Left lung (tissue), 10 donors: ENCODE measurements around the gene KRT3. TPM values are rescaled to one million over a fixed set of nuclear protein-coding genes. Genes with fewer than 3 reads are reported as not detected.

Experiments used
- ATAC-seq: fragments of 200-7000 bp; cut with Tn5 transposase; one replicate; pipeline ENCODE4 v1.9.1; 2020; ENCODE audit warnings: moderate library complexity
- DNase-seq, 4 donors: peaks; one replicate each; pipeline ENCODE4 v3.0.0-alpha.2; 2013 to 2020
- H3K27ac ChIP-seq, 2 donors: fragments of 200-600 bp; sonication (generic) in 1 of 2; one replicate each; pipeline versions ENCODE4 v1.5.0 to v1.8.0; 2020 to 2021
- H3K27me3 ChIP-seq, 2 donors: fragments of 200-600 bp; sonication (generic) in 1 of 2; one replicate each; pipeline versions ENCODE4 v1.5.0 to v1.8.0; 2020 to 2021
- H3K36me3 ChIP-seq, 2 donors: fragments of 200-600 bp; sonication (generic) in 1 of 2; one replicate each; pipeline versions ENCODE4 v1.5.0 to v1.8.0; 2020 to 2021
- H3K4me1 ChIP-seq, 2 donors: fragments of 200-600 bp; one replicate each; pipeline ENCODE4 v1.8.0; 2021
- H3K4me3 ChIP-seq, 2 donors: fragments of 200-600 bp; sonication (generic) in 1 of 2; one replicate each; pipeline versions ENCODE4 v1.5.0 to v1.8.0; 2020 to 2021; ENCODE audit warnings: mild to moderate bottlenecking in 1 of 2
- H3K9me3 ChIP-seq, 2 donors: fragments of 200-600 bp; sonication (generic) in 1 of 2; one replicate each; pipeline versions ENCODE4 v1.5.0 to v1.8.0; 2020 to 2021
- CTCF ChIP-seq, 2 donors: fragments of 200-600 bp; sonication (generic) in 1 of 2; IDR thresholded peaks; one replicate each; pipeline versions ENCODE4 v1.5.0 to v1.8.0; 2021; ENCODE audit warnings: antibody characterized with exemption in 2 of 2
- intact Hi-C, 2 donors: fragments of 100-400 bp; cut with DNase I; formaldehyde crosslinking; loops; one replicate each; pipeline versions ENCODE4 v1.11.2 to v1.14.2; 2022
- polyA plus RNA-seq, 6 donors: library from polyadenylated mRNA; unstranded; fragments of 120-200 nt; gene quantifications; one replicate each; pipeline ENCODE4 v1.2.1, GENCODE V29; 2013; ENCODE audit not compliant: insufficient read length in 6 of 6
- total RNA-seq, 2 donors: library from RNA; stranded (reverse); fragmentation: NEBNext Ultra II Directional; extraction: Animal tissue kit (Norgen Biotek cat#: 25700); gene quantifications; one replicate each; pipeline ENCODE4 v1.2.1, GENCODE V29; 2021
- donor health status: DM: no; HTN: yes; CAD: no.
- donor health status: DM: no; HTN: no; CAD: no.

Gene KRT3
- total and polyA plus RNA-seq, 8 donors = not detected

- Histone ChIP-seq H3K27ac (no peak overlapping the region), H3K4me1 (no peaks in the 10 kb centered on the region), H3K4me3 (no peak overlapping the region), H3K9me3 (no peaks in the 10 kb centered on the region), H3K27me3 (peaks cover 0 to 76% of the 10 kb centered on the region in 2 donors), H3K36me3 (no peaks in the 10 kb centered on the region)
- no peak for ATAC-seq
- no peak for DNase-seq
- intact Hi-C loops = no loop called here
- no peak for TF ChIP-seq CTCF (IDR thresholded peaks at IDR 0.05)
Observed at GRCh38 chr12:52778833-52779232, 17.1 kb downstream of the KRT3 start.

- no peak for DNase-seq
- Histone ChIP-seq H3K4me3 (no peak overlapping the region), H3K4me1 (no peaks in the 10 kb centered on the region), H3K27ac (no peak overlapping the region), H3K9me3 (no peaks in the 10 kb centered on the region), H3K27me3 (peaks cover 0 to 73% of the 10 kb centered on the region in 2 donors), H3K36me3 (no peaks in the 10 kb centered on the region)
- TF ChIP-seq CTCF (IDR thresholded peaks at IDR 0.05) = no peak
- intact Hi-C loops = no loop called here
- ATAC-seq = no peak
Observed at GRCh38 chr12:52777566-52777965, 18.4 kb downstream of the KRT3 start.

- peaks cover 0 to 73% of the 10 kb centered on the region in 2 donors for H3K27me3 ChIP-seq
- intact Hi-C loops = no loop called here
Observed at GRCh38 chr12:52776913-52777395, 19.0 kb downstream of the KRT3 start, which contains the start of gene KRT76. TSS of gene KRT76 (minus strand) at chr12:52777345. CDS start at chr12:52777291, 54 bp downstream.

GRCh38 chr12:52776435-52776834 lies 19.5 kb downstream of the KRT3 start:
- no peak overlapping the region for H3K27ac ChIP-seq
- peaks cover 0 to 73% of the 10 kb centered on the region in 2 donors for H3K27me3 ChIP-seq
- no peaks in the 10 kb centered on the region for H3K36me3 ChIP-seq
- intact Hi-C loops = no loop called here
- H3K4me3 ChIP-seq = no peak overlapping the region
- H3K4me1 ChIP-seq = no peaks in the 10 kb centered on the region
- DNase-seq (no peak), ATAC-seq (no peak)
- TF ChIP-seq CTCF (IDR thresholded peaks at IDR 0.05) = no peak
- H3K9me3 ChIP-seq = no peaks in the 10 kb centered on the region

More at GRCh38 chr12:52776913-52777395, 19.0 kb downstream of the KRT3 start, which contains the start of gene KRT76:
- no peak for DNase-seq
- Histone ChIP-seq H3K27ac (no peak within 1 kb of the TSS), H3K9me3 (no peaks in the 10 kb centered on the region), H3K36me3 (no peaks in the 10 kb centered on the region), H3K4me1 (no peaks in the 10 kb centered on the region), H3K4me3 (no peak within 1 kb of the TSS)
- no peak for TF ChIP-seq CTCF (IDR thresholded peaks at IDR 0.05)
- ATAC-seq = no peak

GRCh38 chr12:52774629-52775250 lies 21.2 kb downstream of the KRT3 start:
- Histone ChIP-seq H3K27me3 (peaks cover 0 to 67% of the 10 kb centered on the region in 2 donors), H3K36me3 (no peaks in the 10 kb centered on the region), H3K4me3 (no peak overlapping the region), H3K4me1 (no peaks in the 10 kb centered on the region), H3K27ac (no peak overlapping the region), H3K9me3 (no peaks in the 10 kb centered on the region)
- no peak for TF ChIP-seq CTCF (IDR thresholded peaks at IDR 0.05)
- DNase-seq = no peak
- ATAC-seq = no peak
- intact Hi-C loops = no loop called here
